Measurements from ENCODE around the gene HLA-DPA1. TPM values are rescaled to one million over a fixed set of nuclear protein-coding genes. Genes with fewer than 3 reads are reported as not detected.

Gene HLA-DPA1
- total and polyA plus RNA-seq, 2 donors (not counting 1 experiment from before 2014, with no cell fraction given): 702 to 2,256 TPM

- Histone ChIP-seq H3K4me3 (ENCODE audit: control extremely low read depth in 1 of 5, extremely low read depth in 1 of 5, insufficient read depth in 1 of 5, low read depth in 2 of 5, low read length in 4 of 5) (peak overlapping the region in 3 of 5 experiments; percentile 47 to 99 (median 48)), H3K79me2 (ENCODE audit: control insufficient read depth, insufficient read depth, low read length) (peaks cover 91% of the 10 kb centered on the region), H3K4me1 (ENCODE audit: control insufficient read depth in 2 of 2, insufficient read depth in 2 of 2, low read length in 2 of 2) (peaks cover 63 to 65% of the 10 kb centered on the region in 2 donors), H4K20me1 (ENCODE audit: control insufficient read depth, insufficient read depth, low read length, poor library complexity, severe bottlenecking) (peaks cover 17% of the 10 kb centered on the region), H3K27me3 (replicated peaks in 1 of 4; ENCODE audit: control extremely low read depth in 1 of 4, control insufficient read depth in 3 of 4, insufficient read depth in 4 of 4, low read length in 3 of 4) (no peaks in the 10 kb centered on the region), H3K4me2 (replicated peaks; ENCODE audit: low read depth, low read length, poor library complexity, severe bottlenecking) (peak overlapping the region; percentile 95), H2AFZ (ENCODE audit: insufficient read depth, low read depth, low read length, poor library complexity, severe bottlenecking) (no peak overlapping the region), H3K9ac (ENCODE audit: low read length) (peak overlapping the region; percentile 90), H3K27ac (ENCODE audit: low read length in 2 of 2) (peak overlapping the region; percentile 68 to 82), H3K9me3 (ENCODE audit: control extremely low read depth in 1 of 3, control insufficient read depth in 2 of 3, insufficient read depth in 1 of 3, low read length in 2 of 3) (no peaks in the 10 kb centered on the region), H3K36me3 (replicated peaks in 1 of 2; ENCODE audit: control extremely low read depth in 1 of 2, control insufficient read depth in 1 of 2, extremely low read depth in 1 of 2, insufficient read depth in 2 of 2, low read length in 1 of 2) (peaks cover 0 to 78% of the 10 kb centered on the region in 2 experiments)
- Mint-ChIP-seq H3K4me1 (peaks cover 77% of the 10 kb centered on the region), H3K4me3 (peak overlapping the region; percentile 88), H3K9me3 (ENCODE audit: insufficient read depth) (no peaks in the 10 kb centered on the region), H3K27me3 (no peaks in the 10 kb centered on the region), H3K27ac (peak overlapping the region; percentile 89)
- ATAC-seq (ENCODE audit: low read depth) (no peak), DNase-seq (peak; percentile 50)
- POLR2A ChIA-PET: interaction anchor here (0.6 to 4.2 kb wide), 15 partner anchors 9 to 415 kb away, joined by 3 to 36 read pairs (median 5); partner anchors contain the start of genes HLA-DMB and HLA-DOA
- WGBS (ENCODE audit: insufficient coverage): 90% methylated on average over 46 of the region's 49 CpGs
- CTCF ChIA-PET: interaction anchor here (0.6 to 23.5 kb wide), 15 partner anchors 8 to 212 kb away, joined by 3 to 576 read pairs (median 4); partner anchors contain the start of genes HLA-DMA, HLA-DOA and HLA-DPA1
- TF ChIP-seq, protein P1, sequence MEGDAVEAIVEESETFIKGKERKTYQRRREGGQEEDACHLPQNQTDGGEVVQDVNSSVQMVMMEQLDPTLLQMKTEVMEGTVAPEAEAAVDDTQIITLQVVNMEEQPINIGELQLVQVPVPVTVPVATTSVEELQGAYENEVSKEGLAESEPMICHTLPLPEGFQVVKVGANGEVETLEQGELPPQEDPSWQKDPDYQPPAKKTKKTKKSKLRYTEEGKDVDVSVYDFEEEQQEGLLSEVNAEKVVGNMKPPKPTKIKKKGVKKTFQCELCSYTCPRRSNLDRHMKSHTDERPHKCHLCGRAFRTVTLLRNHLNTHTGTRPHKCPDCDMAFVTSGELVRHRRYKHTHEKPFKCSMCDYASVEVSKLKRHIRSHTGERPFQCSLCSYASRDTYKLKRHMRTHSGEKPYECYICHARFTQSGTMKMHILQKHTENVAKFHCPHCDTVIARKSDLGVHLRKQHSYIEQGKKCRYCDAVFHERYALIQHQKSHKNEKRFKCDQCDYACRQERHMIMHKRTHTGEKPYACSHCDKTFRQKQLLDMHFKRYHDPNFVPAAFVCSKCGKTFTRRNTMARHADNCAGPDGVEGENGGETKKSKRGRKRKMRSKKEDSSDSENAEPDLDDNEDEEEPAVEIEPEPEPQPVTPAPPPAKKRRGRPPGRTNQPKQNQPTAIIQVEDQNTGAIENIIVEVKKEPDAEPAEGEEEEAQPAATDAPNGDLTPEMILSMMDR (IDR thresholded peaks at IDR 0.05): no peak
- no peak for TF ChIP-seq EZH2 (IDR thresholded peaks at IDR 0.05; ENCODE audit: borderline replicate concordance, insufficient read depth, low read depth, low read length, poor library complexity, severe bottlenecking)
- intact Hi-C loops (cut with micrococcal nuclease): no loop called here
These were observed 7.0 kb upstream of the HLA-DPA1 start for GRCh38 chr6:33080127-33081089.
